IPS DF 6.9 (cell line): ENCODE results near the gene TMEM89.

Experiments
- DNase-seq: peaks from one replicate; pipeline ENCODE4 v3.0.0-alpha.2; 2013; ENCODE audit warnings: low read depth, low spot score
- H3K27ac ChIP-seq: one replicate; pipeline ENCODE4 v1.5.1; 2013; ENCODE audit warnings: low read length, control low read depth
- H3K27me3 ChIP-seq: 2 replicates; pipeline ENCODE4 v1.6.1; 2013; ENCODE audit warnings: mild to moderate bottlenecking, low read length; ENCODE audit not compliant: control insufficient read depth, insufficient read depth
- H3K36me3 ChIP-seq: 2 replicates; pipeline ENCODE4 v1.6.1; 2013; ENCODE audit warnings: low read length; ENCODE audit not compliant: control insufficient read depth, insufficient read depth
- H3K4me1 ChIP-seq: 2 replicates; pipeline ENCODE4 v1.6.1; 2013; ENCODE audit warnings: low read length; ENCODE audit not compliant: control insufficient read depth, insufficient read depth
- H3K4me3 ChIP-seq: 2 replicates; pipeline ENCODE4 v1.5.1; 2013; ENCODE audit warnings: mild to moderate bottlenecking, low read length
- H3K9me3 ChIP-seq: 2 replicates; pipeline ENCODE4 v1.6.1; 2013; ENCODE audit warnings: low read length, inconsistent platforms; ENCODE audit not compliant: control insufficient read depth, insufficient read depth
- WGBS: extraction: QIAGEN DNeasy Blood & Tissue Kit; methylation state at CpG from one replicate; pipeline ENCODE4 v1.1.7; 2013; ENCODE audit warnings: mixed read lengths, missing lambda C conversion rate; ENCODE audit not compliant: insufficient read length, insufficient coverage; 5-methylcytosine and 5-hydroxymethylcytosine counted together

TMEM89 gene

GRCh38 chr3:48631516-48632448 is 10.2 kb upstream of the TMEM89 start:
- H3K27ac ChIP-seq = no peak overlapping the region
- no peaks in the 10 kb centered on the region for H3K9me3 ChIP-seq
- no CpG with 5 or more reads among the region's 22 CpGs for WGBS
- no peak for DNase-seq
- no peak overlapping the region for H3K4me3 ChIP-seq
- H3K4me1 ChIP-seq = peaks cover 5% of the 10 kb centered on the region; the same call in 1 of the 2 replicates
- H3K36me3 ChIP-seq = peaks cover 41% of the 10 kb centered on the region
- H3K27me3 ChIP-seq = no peaks in the 10 kb centered on the region

GRCh38 chr3:48630833-48631232 is 9.3 kb upstream of the TMEM89 start:
- H3K4me1 ChIP-seq = 0 out of 2 replicates have a peak, but pooled peaks cover 3% of the 10 kb centered on the region
- DNase-seq = no peak
- H3K27ac ChIP-seq = no peak overlapping the region
- no peak overlapping the region for H3K4me3 ChIP-seq
- H3K27me3 ChIP-seq = no peaks in the 10 kb centered on the region
- no peaks in the 10 kb centered on the region for H3K9me3 ChIP-seq
- no CpG with 5 or more reads among the region's 12 CpGs for WGBS
- peaks cover 44% of the 10 kb centered on the region for H3K36me3 ChIP-seq

GRCh38 chr3:48630407-48630806 is 8.8 kb upstream of the TMEM89 start:
- Histone ChIP-seq H3K4me1 (0 out of 2 replicates have a peak, but pooled peaks cover 3% of the 10 kb centered on the region), H3K36me3 (peaks cover 49% of the 10 kb centered on the region), H3K27ac (no peak overlapping the region), H3K4me3 (no peak overlapping the region), H3K9me3 (no peaks in the 10 kb centered on the region), H3K27me3 (no peaks in the 10 kb centered on the region)
- no peak for DNase-seq
- WGBS = no CpG with 5 or more reads among the region's 8 CpGs

- H3K27me3 ChIP-seq = no peaks in the 10 kb centered on the region
- H3K27ac ChIP-seq = no peak overlapping the region
- H3K36me3 ChIP-seq = peaks cover 52% of the 10 kb centered on the region
- H3K4me1 ChIP-seq = 0 out of 2 replicates have a peak, but pooled peaks cover 3% of the 10 kb centered on the region
- H3K9me3 ChIP-seq = no peaks in the 10 kb centered on the region
- whole genome bisulfite sequencing = no CpG with 5 or more reads among the region's 12 CpGs
- no peak for DNase-seq
- no peak overlapping the region; the same call in 1 of the 2 replicates for H3K4me3 ChIP-seq
Measured at GRCh38 chr3:48629894-48630293, 8.3 kb upstream of the TMEM89 start.

GRCh38 chr3:48628277-48629017 is 6.9 kb upstream of the TMEM89 start:
- H3K4me3 ChIP-seq = no peak overlapping the region
- H3K9me3 ChIP-seq = no peaks in the 10 kb centered on the region
- no CpG with 5 or more reads among the region's 13 CpGs for WGBS
- H3K27ac ChIP-seq = no peak overlapping the region
- H3K36me3 ChIP-seq = peaks cover 51% of the 10 kb centered on the region
- no peaks in the 10 kb centered on the region for H3K27me3 ChIP-seq
- peaks cover 3% of the 10 kb centered on the region for H3K4me1 ChIP-seq
- no peak for DNase-seq

- WGBS = no CpG with 5 or more reads among the region's 6 CpGs
- Histone ChIP-seq H3K27ac (no peak overlapping the region), H3K27me3 (no peaks in the 10 kb centered on the region), H3K36me3 (peaks cover 28% of the 10 kb centered on the region), H3K4me1 (peaks cover 3% of the 10 kb centered on the region), H3K4me3 (no peak overlapping the region), H3K9me3 (no peaks in the 10 kb centered on the region)
- no peak for DNase-seq
Measured at GRCh38 chr3:48625600-48625999, 4.0 kb upstream of the TMEM89 start.

- no peak overlapping the region for H3K4me3 ChIP-seq
- no peak for DNase-seq
- no peaks in the 10 kb centered on the region for H3K9me3 ChIP-seq
- no peak overlapping the region for H3K27ac ChIP-seq
- H3K36me3 ChIP-seq = peaks cover 26% of the 10 kb centered on the region
- H3K27me3 ChIP-seq = no peaks in the 10 kb centered on the region
- peaks cover 3% of the 10 kb centered on the region for H3K4me1 ChIP-seq
- no CpG with 5 or more reads among the region's 10 CpGs for WGBS
Measured at GRCh38 chr3:48624767-48625166, 3.2 kb upstream of the TMEM89 start.

- Histone ChIP-seq H3K4me1 (peaks cover 3% of the 10 kb centered on the region), H3K36me3 (peaks cover 25% of the 10 kb centered on the region), H3K9me3 (no peaks in the 10 kb centered on the region), H3K27me3 (no peaks in the 10 kb centered on the region), H3K4me3 (no peak overlapping the region), H3K27ac (no peak overlapping the region)
- no peak for DNase-seq
- no CpG with 5 or more reads among the region's 6 CpGs for WGBS
Measured at GRCh38 chr3:48623851-48624547, 2.4 kb upstream of the TMEM89 start.

- WGBS = no CpG with 5 or more reads among the region's 7 CpGs
- no peaks in the 10 kb centered on the region for H3K27me3 ChIP-seq
- H3K9me3 ChIP-seq = peaks cover 3% of the 10 kb centered on the region; the same call in 1 of the 2 replicates
- no peak for DNase-seq
- H3K4me3 ChIP-seq = no peak overlapping the region
- H3K36me3 ChIP-seq = no peaks in the 10 kb centered on the region
- H3K27ac ChIP-seq = no peak overlapping the region
- peaks cover 3% of the 10 kb centered on the region for H3K4me1 ChIP-seq
Measured at GRCh38 chr3:48619541-48620524, 1.7 kb downstream of the TMEM89 start.
